ENCODE results near the gene RHBDF2.

Gene RHBDF2

DNA sequence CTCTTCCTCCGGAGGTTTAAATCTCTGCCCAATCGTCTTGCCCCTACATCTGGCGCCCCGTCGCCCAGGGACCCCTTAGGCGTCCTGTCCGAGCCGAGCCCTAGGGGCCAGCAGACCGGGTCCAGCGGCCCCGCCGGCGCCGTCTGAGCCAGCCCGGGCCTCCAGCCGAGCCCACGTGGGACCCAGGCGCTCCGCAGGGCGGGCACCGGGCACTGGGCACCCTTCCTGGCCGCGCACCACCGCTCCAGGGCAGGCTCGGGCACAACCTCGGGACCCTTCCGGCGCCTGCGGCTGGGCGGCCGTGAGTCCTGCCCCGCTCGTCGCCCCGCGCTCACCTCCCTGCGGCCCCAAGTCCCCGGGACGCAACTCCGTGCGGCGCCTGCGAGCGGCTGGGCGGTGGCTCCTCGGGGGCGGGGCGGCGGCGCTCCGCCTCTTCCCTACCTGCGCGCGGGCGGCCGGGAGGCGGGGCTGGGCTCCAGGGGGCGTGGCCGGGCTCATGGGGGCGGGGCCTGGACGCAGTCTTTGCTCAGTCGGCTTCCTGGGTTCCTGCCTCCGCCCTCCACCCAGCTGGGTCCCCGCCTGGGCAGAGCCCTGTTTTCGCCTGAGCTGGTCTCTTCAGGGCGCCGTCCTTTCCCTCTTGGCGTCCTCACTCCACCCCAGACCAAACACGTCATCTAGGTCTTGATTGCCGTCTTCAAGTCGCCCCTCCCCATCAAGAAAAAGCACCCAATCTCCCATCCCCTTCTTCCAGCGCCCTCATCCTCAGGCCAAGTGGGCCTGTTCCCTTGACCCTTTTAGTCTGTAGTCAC lies at the start of gene RHBDF2:
RHBDF2 (minus strand) TSS at position 406 of the 809 bp plus-strand sequence. CDS start 19,899 bp downstream, outside the sequence.
- peak in 1 of 2 experiments; percentile 84 for DNase-seq

DNA sequence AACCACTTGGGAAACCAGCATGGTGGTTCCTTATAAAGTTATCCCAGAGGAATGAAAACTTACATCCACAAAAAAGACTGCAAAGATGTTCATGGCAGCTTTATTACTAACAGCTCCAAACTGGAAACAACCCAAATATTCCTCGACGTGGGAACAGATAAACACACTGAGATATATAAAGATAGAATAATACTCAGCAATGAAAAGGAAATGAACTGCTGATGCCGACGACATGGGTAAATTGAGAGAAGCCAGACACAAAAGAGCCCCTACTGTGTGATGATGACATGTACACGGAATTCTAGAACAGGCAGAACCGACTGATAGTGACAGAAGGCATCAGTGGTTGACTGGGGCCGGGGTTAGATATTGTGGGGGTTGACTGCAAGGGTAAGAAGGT lies 48.3 kb upstream of the RHBDF2 start:
- DNase-seq, result no peak

DNA sequence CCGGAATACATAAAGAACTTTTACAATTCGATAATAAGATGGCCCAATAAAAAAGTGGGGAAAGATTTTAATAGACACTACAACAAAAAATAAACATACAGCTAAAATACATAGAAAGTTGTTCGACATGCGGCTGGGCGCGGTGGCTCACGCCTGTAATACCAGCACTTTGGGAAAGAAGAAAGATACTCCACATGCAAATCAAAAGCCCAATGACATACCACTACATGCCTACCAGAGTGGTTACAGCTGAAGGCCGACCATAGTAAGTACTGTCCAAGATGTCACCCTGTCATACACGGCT lies 47.9 kb upstream of the RHBDF2 start:
- DNase-seq, result no peak

DNA sequence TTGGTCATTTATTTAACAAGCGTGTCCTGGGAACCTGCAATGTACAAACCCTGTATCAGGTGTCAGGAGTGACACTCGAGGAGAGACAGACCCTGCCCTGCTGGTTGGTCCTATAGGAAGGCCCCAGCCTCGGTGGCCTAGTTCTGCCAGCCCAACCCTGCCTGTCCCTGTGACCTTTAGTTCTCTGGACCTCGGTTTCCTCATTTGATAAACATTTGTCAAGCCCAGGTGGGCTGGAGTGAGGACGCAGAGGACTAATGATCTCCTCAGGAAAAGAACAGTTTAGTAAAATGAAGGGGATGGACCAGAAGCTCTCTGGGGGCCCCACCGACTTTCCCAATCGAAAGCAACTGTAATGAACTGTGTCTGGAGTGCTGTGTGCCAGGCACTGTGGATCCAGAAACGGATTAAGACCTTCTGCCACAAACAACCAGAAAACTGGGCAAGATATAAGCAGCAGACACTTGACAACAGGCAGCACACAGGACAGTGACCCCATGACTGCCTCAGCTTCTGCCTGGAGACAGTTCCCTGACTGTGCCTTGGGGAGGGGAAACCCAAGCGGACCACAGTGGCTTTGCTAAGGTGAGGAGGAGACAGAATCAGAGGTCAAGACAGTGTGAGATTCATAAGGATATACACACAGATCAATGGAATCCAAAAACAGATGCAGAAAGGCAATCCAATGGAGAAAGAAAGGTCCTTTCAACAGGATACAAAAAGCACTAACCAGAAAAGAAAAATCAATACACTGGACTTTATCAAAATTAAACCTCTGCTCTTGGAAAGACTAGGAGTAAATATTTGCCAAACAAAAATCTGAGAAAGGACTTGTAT lies 47.4 kb upstream of the RHBDF2 start:
- no peak for DNase-seq

DNA sequence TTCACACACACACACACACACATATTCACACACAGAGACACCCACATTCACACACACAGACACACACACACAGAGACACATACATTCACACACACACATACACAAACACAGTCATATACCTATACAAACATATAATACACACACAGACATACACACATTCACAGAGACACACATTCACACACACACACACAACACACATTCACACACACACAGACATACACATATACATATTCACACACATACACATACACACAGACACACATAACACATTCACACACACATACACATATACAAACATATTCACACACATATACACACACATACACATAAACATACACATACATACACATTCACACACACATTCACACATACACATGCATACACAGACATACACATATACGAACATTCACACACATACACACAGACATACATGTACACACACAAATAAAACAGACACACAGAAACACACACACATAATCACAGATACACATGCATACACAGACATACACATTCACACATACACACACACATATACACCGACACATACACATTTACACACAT lies 46.5 kb upstream of the RHBDF2 start:
- no peak for DNase-seq

DNA sequence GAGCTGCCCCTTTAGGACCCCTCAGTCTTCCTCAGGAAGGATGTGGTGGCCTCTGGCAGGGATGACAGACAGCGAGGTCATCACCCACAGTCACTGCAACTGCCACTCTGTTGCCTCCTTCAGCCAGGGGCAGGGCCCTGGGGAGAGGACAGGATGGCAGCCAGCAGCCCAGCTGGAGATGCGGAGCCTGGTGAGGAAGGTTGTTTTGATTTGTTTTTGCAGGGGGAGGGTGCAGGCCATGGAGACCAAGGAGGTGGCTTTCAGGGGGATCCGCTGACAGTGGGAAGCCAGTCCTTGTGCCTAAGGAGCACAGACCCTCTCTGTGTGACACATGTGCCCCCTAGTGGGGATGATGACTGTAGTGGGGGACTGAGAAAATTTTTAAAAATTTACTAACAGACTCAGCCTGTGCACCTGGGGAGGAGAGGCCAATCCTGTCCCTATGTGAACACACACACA lies 46.0 kb upstream of the RHBDF2 start:
- DNase-seq, result peak in 1 of 2 experiments; percentile 68

DNA sequence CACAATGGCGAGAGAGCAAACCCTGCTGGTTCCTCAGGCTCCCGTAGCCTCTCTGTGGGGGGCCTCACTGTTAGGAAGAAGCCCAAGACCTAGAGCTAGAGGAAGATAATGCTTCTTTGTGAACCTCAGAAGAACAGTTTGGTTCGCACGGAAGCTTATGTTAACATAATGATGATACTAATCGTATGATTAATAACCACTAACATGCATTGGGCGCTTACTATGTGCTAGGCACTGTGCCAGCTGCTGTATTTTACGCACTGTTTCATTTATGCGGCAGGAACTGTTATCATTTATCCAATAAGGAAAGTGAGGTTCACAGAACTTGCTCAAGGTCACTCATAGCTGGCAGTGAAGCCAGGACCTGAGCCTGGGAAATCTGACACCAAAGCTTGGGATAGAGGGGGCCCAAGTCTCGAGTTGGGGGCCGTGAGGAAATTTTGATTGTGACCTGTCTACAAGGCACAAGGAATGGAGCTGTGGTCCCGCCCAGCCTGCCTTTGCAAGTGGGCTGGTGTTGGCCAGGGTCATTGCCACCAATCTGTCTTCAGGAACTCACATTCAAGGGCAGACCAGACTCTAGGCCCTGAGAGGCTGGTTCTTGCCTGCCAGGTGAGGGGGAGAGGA lies 45.4 kb upstream of the RHBDF2 start:
- peak; percentile 19 to 68 for DNase-seq

DNA sequence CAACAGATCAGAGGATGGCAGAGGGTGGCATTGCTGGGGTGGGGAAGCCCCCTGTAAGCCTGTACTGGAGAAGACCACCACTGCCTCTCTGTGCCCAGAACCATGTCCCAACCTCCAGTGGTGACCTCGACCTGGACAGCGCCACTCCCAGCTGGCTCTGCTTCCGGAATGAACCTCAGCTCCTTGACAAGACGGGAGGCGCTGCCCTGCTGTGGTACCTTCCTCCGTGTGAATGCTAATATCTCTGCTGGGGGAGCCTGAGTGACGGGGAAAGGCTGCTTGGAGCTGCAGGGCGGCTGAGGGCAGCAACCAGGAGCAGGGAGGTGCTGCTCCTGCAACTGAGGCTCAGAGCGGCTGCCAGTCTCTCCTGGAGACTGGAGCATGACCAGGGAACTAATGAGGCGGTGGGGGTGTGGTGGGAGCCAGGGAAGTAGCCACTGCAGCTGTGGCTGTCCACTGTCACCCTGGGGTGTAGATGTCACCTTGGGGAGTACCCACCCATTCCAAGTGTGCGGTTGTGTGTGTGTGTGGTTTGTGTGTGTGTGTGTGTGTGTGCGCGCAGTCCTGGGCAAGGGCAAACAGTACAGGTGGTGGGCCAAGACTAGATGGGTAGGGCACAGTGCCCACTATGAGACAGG lies 44.8 kb upstream of the RHBDF2 start:
- no peak for DNase-seq

DNA sequence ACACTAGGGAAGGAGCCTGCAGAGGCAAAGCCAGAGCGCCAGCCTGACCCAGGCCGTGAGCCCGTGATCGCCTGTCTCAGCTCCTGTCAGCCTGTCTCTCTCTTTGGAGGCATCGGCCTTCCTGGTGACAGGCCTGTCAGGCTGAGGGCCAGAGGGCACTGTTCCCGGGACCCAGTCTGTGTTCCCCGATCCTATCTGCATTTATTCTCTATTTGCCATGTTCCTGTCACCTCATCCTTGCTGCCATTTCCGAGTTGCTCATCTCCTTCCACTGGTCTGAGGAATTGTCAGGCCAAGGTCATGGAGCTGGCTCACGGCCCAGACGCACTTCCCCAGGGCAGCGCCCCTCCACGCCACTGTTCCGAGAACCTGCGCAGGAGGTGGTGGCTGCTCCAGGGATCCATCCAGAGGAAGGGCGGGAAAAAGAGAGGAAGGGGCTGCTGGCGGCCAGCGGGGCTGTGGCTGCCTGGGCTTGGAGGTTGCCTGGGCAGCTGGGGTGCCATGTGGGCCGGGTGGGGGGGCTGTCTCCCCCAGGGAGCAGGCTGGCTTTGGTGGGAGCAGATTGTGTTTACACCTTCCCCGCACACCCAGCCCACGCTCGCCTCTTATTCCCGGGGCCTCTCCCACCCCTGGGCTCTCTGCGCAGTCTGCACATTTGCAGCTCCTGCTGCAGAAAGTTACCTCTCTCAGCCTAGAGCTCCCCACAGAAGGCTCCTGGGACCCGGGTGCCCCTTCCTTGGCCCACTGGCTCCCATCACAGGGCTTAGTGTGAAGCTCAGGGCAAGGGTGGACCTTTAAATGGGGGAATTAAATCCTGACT lies 43.5 kb upstream of the RHBDF2 start:
- DNase-seq, result no peak

DNA sequence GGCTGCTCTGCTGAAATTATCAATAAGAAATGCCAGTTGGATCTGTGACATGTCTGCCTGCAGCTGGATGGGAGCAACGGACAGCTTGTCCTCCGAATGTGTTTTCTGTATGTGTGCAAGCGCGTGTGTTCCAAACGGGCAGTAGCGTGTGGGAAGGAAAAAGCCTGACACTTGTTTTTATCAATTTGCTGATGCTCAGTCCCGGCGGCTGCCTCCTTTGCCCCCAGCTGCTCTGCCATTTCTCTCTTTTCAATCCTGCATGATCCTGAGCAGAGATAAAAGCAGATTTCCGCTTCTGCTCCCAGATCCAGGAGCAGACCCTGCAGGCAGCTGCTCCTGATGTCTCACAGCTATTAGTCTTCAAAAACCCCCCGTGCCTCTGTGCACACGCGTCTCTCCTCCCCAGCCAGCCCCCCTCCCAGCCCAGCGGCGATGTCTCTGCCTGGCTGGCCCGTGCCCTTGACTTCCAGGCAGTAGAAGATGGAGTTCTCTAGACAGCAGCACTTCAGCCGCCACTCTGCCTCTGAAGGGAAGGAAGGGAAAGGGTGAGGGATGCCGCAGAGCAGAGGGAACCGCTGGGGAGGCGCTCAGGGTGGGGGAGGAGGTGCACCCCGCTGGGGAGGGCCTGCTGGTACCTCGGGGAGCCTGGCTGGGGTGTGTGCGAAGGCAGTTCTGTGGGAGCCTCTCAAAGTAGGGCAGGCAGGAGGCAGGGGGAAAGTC lies 42.8 kb upstream of the RHBDF2 start:
- DNase-seq, result no peak

DNA sequence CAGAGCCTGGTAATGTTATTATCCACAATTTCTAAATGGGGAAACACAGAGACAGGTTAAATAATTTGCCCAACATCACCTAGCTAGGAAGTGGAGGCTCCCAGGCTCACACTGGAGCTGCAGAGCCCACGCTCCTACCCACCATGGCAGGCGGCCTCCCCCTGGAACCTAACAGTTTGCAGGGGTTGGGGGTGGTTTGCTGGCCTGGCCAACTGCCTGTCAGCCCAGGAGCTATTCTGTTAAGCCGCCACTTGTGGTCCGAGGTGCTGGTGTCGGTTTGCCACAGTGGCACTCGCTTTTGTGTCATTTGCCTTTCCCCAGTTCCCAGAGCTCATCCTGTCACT lies 42.2 kb upstream of the RHBDF2 start:
- DNase-seq, result no peak

DNA sequence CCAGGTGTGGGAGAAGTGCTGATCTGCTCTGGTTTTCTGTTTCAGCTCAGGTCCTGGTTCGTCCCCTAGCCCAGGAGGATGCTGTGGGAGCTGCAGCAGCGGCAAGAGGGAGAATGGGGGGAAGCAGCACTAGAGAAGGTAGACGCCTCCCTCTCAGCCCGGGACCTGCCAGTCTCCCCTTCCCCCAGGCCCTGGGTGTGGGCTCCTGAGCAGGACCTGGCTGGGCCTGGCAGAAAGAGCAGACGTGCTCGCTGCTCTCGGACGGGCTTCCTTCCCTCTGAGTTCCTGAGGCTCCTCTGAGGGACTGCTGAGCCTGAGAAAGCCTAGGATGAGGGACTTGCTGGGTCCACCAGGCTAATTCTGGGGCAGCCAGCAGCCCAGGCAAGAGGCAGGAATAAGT lies 41.8 kb upstream of the RHBDF2 start:
- DNase-seq, result no peak

DNA sequence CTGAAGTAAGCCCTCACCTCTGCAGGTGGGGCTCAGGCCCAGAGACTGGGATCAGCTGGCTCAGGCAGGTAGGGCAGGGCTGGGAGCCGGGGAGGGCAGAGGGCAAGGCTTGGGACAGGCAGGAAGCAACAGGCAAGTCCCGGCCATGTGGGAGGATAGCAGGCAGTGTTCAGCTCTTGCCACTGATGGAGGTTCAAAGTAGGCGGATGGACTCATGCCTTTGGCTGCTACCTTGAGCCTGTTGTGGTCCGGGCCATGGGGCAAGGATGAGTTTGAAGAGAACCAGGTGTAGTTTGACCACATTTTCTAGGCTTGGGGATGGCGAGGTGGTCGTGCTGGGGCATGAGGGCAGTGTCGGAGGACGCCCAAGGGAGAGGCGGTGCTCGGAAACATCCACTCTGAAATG lies 41.3 kb upstream of the RHBDF2 start:
- DNase-seq, result no peak

DNA sequence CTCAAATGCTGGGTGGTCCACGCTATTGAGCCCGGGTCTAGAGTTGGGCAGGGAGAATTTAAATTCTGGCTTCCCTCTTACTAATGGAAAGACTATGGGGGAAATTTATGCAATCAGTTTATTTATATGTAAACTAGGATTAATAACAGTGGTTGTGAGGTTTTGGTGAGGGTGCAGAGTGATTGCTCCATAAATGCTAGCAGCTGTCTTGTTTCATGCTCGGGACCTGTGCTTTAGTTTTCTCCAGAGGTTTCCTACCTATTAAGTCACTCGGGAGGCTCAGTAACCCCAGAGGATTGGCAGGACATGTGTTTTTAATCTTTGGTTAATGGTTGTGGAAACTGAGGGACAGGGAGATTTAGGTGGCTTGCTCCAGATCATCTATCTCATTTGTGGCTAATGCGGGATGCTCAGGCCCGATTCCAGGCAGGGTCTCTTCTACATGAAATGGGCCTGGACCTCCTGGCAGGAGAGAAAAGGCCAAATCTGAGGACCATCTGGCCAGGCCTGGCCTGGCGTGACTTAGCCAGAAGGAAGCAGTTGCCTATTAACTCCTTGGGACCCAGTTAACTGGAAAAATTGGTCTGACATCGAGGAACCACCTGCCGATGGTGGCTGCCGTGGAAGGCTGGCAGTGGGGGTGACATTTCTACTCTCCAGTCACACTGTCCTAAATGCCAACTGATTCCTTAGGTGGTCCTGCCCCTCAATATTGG lies 40.7 kb upstream of the RHBDF2 start:
- peak in 1 of 2 experiments; percentile 45 for DNase-seq

DNA sequence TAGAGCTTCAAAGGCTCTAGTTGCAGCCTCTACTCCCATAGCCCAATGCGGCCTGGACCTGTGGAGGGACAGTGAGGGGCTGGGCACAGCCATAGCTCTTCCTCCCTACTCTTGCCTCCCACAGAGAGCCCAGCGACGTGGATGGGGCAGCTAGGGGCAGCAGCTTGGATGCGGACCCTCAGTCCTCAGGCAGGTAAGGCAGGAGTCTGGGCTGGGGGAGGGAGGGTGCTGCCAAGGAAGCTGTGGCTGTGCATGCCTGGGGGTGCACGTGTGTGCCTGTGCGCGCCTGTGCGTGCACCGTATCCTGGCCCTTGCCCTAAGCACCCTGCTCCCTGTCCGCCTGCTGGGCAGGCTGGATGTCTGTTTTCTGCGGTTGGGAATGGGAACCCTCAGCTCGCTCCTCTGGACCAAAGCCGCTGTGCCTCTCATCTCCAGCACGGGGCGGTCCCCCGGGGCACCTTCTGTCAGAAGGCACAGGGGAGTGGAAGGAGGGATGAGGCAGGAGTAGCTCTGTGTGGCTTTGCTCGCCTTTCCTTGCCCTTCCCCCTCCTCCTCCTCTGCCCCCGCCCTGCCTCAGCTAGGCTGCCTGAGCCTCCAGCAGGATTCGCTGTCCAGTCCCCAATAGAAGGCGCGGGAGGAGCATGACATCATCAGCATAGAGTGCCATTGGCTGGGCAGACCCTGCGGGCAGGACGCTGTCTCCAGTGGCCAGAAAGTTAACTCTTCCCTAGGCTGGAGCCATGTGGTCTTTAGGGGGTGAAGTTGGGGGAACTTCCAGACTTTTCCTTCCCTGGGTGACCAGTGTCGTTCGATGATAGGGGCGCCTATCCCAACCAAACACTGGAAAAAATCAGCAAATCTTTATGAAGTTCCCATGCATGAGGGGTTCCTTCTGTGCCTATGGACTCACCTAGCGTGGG lies 39.4 kb upstream of the RHBDF2 start:
- DNase-seq, result peak in 1 of 2 experiments; percentile 53

DNA sequence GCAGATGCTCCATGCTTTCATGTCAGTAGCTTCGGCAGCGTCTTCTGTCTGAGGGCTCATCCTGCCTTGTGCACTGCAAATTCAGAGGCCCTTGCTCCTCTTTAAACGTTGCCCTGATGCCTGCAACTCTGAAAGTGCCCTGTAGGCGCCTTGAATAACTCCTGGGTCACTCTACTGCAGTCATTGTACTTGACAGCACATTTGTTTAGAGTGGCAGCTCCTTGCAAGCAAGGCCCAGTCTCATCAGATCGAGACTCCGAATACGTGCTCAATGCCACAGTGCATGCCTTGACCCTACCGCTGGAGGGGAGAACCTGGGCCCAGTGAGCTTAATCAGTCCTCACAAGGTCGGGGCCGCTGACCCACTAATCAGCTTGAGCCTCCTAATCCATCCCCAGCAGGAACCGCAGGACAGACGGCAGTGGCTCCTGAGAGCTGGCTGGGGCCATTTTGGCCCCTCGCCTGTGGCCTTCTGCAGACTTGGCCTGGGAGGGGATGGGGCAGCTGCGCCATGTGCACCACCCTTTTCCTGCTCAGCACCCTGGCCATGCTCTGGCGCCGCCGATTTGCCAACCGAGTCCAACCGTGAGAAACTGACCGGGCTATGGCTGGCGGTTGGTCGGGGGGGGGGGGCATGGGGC lies 38.5 kb upstream of the RHBDF2 start, which contains the start of gene PRCD:
PRCD (plus strand) TSS at position 414 of the 641 bp plus-strand sequence; CDS start at position 512, 98 bp downstream.
- no peak for DNase-seq

DNA sequence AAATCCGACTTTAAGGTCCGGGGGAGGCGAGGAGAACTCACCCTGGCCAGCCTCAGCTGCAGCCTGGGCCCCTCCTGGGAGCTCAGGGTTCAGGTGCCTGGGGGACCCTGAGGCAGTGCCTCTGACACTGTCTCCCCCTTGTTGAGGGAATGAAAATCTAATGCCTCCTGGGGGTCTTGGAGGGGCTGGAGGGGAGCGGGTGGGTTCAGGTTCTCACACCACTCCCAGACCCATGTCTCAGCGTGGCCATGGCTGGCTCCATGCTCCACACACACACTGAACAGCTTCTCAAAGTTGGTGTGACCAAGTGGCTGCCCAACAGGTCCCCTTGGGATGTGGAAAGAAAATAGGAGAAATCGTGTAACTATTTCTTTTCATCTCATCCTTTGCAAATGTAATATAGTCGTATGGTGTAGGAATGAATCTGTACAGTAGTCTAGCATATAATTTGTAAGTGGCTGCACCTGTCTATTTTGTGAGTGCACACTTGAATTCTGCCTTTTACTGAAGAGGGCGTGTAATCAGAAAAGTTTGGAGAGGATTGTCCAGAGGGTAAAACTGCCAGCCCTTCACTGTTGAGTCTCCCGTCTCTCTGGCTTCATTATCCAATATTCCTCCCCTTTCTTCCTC lies 37.8 kb upstream of the RHBDF2 start:
- no peak for DNase-seq

DNA sequence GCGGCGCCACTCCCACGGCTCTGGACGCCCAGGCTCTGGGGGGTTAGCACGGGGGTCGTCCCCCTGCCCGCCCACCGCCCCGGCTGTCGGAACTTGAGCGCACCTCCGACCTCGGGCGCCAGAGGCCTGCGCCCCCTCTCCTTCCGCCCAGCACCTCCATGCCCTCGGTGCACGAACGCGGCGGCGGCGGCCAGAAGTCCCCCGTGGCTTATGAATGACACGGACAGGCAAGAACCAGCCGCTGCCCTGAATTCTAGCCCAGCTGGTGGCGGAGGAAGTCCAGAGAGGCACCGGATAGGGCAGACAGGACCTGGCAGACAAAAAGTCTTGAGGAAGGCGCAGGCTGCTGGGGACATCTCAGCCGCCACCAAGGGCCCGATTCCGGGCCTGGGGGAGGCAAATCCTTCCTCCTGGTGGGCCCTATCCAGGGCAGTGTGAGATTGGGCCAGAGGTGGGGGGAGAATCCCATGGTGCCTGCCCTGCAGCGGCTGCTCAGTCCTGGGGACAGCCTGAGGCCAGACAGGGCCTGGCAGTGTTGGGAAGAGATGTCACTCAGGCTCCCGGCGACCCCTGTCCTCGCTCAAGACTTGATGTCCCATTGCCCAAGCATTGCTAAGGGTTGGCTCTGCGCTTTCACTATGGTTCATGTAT lies 37.2 kb upstream of the RHBDF2 start:
- no peak for DNase-seq
